GM12878 (cell line): ENCODE results near the gene RBM18. TPM values are rescaled to one million over a fixed set of nuclear protein-coding genes. Genes with fewer than 3 reads are reported as not detected.
A peak's percentile ranks its signal among the peaks of the same experiment; 100 is the strongest.

Experiments
- BRCA1 ChIP-seq: IDR thresholded peaks from 2 replicates; pipeline ENCODE4 v1.6.1; 2011; ENCODE audit warnings: low read depth, low read length, improper control_type of control experiment
- ESRRA ChIP-seq: IDR thresholded peaks from 2 replicates; pipeline ENCODE4 v1.6.1; 2012; ENCODE audit warnings: mild to moderate bottlenecking, low read length, improper control_type of control experiment
- GABPA ChIP-seq: IDR thresholded peaks from 2 replicates; pipeline ENCODE4 v1.6.1; 2014; ENCODE audit warnings: antibody characterized with exemption, low read depth, mild to moderate bottlenecking, inconsistent platforms
- GATAD2B ChIP-seq: fragments of 450-650 bp; conservative IDR thresholded peaks from 2 replicates; pipeline ENCODE4 v1.6.1; 2017; ENCODE audit warnings: low read depth, mild to moderate bottlenecking, moderate library complexity
- MYC ChIP-seq: IDR thresholded peaks from 2 replicates; pipeline ENCODE4 v1.6.1; 2011; ENCODE audit warnings: mild to moderate bottlenecking, low read length, moderate library complexity, inconsistent platforms; ENCODE audit not compliant: insufficient read depth, insufficient replicate concordance, insufficient read length, severe bottlenecking
- POLR2AphosphoS2 ChIP-seq: IDR thresholded peaks from 2 replicates; pipeline ENCODE4 v1.6.1; 2011; ENCODE audit warnings: low read depth, mild to moderate bottlenecking, low read length, improper control_type of control experiment, moderate library complexity
- RELA ChIP-seq: fragments of 450-650 bp; IDR thresholded peaks from 2 replicates; pipeline ENCODE4 v1.8.0; 2014; ENCODE audit warnings: borderline replicate concordance; ENCODE audit not compliant: partially characterized antibody
- SIN3A ChIP-seq: IDR thresholded peaks from 2 replicates; pipeline ENCODE4 v1.6.1; 2012; ENCODE audit warnings: low read depth, low read length, improper control_type of control experiment
- TBL1XR1 ChIP-seq: IDR thresholded peaks from 2 replicates; pipeline ENCODE4 v1.6.1; 2012; ENCODE audit warnings: low read depth, low read length, improper control_type of control experiment
- ZBED1 ChIP-seq: IDR thresholded peaks from 2 replicates; pipeline ENCODE4 v1.6.1; 2016; ENCODE audit warnings: borderline replicate concordance
- polyA plus RNA-seq, 11 experiments: library from polyadenylated mRNA; depleted of rRNA in 4 of 11; unstranded in 6 of 11; stranded (reverse) in 5 of 11; fragments of >200 nt; fragmentation: Nextera tagmentation in 4 of 11; fragmentation: Illumina TruSeq in 1 of 11; extraction: Ambion mirVana in 4 of 11; extraction: Trizol in 1 of 11; gene quantifications; 1 replicate in 1 of 11; 2 replicates in 10 of 11; pipeline versions ENCODE4 v1.2.1 to v1.2.3, GENCODE V29; 2011 to 2016; ENCODE audit warnings: inconsistent platforms in 2 of 11, missing spikeins in 2 of 11, low read depth in 1 of 11
- total RNA-seq, 4 experiments: library from RNA; depleted of rRNA in 3 of 4; stranded (reverse); fragments of >200 nt in 3 of 4; fragmentation: Illumina TruSeq in 1 of 4; extraction: Trizol in 1 of 4; gene quantifications; 2 replicates each; pipeline versions ENCODE4 v1.2.1 to v1.2.3, GENCODE V29; 2013 to 2021
- TF ChIP-seq, protein P1 (sequence below): fragments of 450-650 bp; IDR thresholded peaks from 2 replicates; pipeline ENCODE4 v1.6.1; 2017; ENCODE audit warnings: mild to moderate bottlenecking, moderate library complexity
- TF ChIP-seq, protein P2 (sequence below): fragments of 450-650 bp; IDR thresholded peaks from 2 replicates; pipeline ENCODE4 v1.6.1; 2016; ENCODE audit warnings: mild to moderate bottlenecking
- TF ChIP-seq, protein P3 (sequence below): fragments of 450-650 bp; IDR thresholded peaks from 2 replicates; pipeline ENCODE4 v1.6.1; 2017; ENCODE audit warnings: low read depth, mild to moderate bottlenecking, moderate library complexity
- TF ChIP-seq, protein P4 (sequence below): fragments of 450-650 bp; IDR thresholded peaks from 2 replicates; pipeline ENCODE4 v1.6.1; 2016; ENCODE audit warnings: mild to moderate bottlenecking
- TF ChIP-seq, protein P5 (sequence below): fragments of 450-650 bp; conservative IDR thresholded peaks from 2 replicates; pipeline ENCODE4 v1.6.1; 2017; ENCODE audit warnings: mild to moderate bottlenecking, moderate library complexity
- TF ChIP-seq, protein P6 (sequence below): IDR thresholded peaks from 2 replicates; pipeline ENCODE4 v1.6.1; 2011; ENCODE audit warnings: borderline replicate concordance, low read depth, mild to moderate bottlenecking, moderate library complexity, mixed read lengths, low read length; ENCODE audit not compliant: insufficient read depth; ENCODE audit errors: extremely low read length

RBM18 gene
- total and polyA plus RNA-seq, 10 of the 15 experiments (the other 5 are each of a cell fraction or from before 2014, with no cell fraction given): 6.4 to 46.8 (median 30.4) TPM

DNA sequence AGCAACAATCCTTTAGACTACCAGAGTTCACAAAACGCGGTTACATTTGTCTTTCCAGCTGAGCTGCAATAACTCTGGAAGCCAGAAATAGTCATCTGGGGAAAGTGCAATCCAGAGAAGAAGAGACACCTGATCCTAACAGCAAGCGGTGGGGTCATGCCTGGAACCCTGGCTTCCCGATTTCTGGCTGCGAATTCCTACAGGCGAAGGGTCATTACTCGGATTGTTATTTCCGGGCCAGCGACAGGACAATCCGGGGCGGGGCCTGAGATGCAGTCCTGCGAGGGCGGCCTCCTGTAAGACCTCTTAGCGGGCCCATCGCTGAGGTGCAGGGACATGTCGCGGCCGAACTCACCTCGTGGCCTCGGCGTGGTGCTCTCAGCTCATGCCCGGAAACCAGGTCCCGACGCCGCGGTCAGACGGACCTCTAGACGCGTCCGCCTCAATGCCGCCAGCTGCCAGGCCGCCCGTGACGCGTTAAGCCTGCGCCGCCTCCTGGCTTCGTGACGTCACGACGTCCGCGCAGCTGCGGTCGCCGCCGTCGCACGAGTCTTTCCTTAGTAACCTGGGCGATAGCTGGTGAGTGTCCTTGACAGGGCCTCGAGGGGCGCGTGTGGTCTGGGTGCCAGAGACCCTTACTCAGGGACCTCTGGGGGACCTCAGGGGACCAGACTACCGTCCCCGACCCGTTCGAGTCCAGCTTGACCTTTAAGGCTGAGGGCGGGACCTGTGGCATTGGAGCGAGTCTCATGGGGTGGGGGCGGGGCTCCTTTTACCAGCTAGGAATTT lies at the start of gene RBM18, which contains the start of gene MRRF (continued):
- TF ChIP-seq, protein P1, sequence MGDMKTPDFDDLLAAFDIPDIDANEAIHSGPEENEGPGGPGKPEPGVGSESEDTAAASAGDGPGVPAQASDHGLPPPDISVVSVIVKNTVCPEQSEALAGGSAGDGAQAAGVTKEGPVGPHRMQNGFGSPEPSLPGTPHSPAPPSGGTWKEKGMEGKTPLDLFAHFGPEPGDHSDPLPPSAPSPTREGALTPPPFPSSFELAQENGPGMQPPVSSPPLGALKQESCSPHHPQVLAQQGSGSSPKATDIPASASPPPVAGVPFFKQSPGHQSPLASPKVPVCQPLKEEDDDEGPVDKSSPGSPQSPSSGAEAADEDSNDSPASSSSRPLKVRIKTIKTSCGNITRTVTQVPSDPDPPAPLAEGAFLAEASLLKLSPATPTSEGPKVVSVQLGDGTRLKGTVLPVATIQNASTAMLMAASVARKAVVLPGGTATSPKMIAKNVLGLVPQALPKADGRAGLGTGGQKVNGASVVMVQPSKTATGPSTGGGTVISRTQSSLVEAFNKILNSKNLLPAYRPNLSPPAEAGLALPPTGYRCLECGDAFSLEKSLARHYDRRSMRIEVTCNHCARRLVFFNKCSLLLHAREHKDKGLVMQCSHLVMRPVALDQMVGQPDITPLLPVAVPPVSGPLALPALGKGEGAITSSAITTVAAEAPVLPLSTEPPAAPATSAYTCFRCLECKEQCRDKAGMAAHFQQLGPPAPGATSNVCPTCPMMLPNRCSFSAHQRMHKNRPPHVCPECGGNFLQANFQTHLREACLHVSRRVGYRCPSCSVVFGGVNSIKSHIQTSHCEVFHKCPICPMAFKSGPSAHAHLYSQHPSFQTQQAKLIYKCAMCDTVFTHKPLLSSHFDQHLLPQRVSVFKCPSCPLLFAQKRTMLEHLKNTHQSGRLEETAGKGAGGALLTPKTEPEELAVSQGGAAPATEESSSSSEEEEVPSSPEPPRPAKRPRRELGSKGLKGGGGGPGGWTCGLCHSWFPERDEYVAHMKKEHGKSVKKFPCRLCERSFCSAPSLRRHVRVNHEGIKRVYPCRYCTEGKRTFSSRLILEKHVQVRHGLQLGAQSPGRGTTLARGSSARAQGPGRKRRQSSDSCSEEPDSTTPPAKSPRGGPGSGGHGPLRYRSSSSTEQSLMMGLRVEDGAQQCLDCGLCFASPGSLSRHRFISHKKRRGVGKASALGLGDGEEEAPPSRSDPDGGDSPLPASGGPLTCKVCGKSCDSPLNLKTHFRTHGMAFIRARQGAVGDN: peak; percentile 93
- TF ChIP-seq, protein P2, sequence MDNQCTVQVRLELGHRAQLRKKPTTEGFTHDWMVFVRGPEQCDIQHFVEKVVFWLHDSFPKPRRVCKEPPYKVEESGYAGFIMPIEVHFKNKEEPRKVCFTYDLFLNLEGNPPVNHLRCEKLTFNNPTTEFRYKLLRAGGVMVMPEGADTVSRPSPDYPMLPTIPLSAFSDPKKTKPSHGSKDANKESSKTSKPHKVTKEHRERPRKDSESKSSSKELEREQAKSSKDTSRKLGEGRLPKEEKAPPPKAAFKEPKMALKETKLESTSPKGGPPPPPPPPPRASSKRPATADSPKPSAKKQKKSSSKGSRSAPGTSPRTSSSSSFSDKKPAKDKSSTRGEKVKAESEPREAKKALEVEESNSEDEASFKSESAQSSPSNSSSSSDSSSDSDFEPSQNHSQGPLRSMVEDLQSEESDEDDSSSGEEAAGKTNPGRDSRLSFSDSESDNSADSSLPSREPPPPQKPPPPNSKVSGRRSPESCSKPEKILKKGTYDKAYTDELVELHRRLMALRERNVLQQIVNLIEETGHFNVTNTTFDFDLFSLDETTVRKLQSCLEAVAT: no peak
- TF ChIP-seq MYC (peak; percentile 85), ZBED1 (peak; percentile 62; the same call in 1 of the 2 replicates), SIN3A (peak; percentile 81), POLR2AphosphoS2 (peak; percentile 68), TBL1XR1 (no peak), GATAD2B (0 out of 2 replicates have a peak, but pooled peaks have one; percentile 53), GABPA (peak; percentile 30; the same call in 1 of the 2 replicates), RELA (peak; percentile 84), BRCA1 (peak; percentile 60; the same call in 1 of the 2 replicates), ESRRA (peak; percentile 63; the same call in 1 of the 2 replicates)
- TF ChIP-seq, protein P3, sequence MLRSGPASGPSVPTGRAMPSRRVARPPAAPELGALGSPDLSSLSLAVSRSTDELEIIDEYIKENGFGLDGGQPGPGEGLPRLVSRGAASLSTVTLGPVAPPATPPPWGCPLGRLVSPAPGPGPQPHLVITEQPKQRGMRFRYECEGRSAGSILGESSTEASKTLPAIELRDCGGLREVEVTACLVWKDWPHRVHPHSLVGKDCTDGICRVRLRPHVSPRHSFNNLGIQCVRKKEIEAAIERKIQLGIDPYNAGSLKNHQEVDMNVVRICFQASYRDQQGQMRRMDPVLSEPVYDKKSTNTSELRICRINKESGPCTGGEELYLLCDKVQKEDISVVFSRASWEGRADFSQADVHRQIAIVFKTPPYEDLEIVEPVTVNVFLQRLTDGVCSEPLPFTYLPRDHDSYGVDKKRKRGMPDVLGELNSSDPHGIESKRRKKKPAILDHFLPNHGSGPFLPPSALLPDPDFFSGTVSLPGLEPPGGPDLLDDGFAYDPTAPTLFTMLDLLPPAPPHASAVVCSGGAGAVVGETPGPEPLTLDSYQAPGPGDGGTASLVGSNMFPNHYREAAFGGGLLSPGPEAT: peak; percentile 57; the same call in 1 of the 2 replicates
- TF ChIP-seq, protein P4, sequence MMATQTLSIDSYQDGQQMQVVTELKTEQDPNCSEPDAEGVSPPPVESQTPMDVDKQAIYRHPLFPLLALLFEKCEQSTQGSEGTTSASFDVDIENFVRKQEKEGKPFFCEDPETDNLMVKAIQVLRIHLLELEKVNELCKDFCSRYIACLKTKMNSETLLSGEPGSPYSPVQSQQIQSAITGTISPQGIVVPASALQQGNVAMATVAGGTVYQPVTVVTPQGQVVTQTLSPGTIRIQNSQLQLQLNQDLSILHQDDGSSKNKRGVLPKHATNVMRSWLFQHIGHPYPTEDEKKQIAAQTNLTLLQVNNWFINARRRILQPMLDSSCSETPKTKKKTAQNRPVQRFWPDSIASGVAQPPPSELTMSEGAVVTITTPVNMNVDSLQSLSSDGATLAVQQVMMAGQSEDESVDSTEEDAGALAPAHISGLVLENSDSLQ: peak; percentile 68; the same call in 1 of the 2 replicates
- TF ChIP-seq, protein P5, sequence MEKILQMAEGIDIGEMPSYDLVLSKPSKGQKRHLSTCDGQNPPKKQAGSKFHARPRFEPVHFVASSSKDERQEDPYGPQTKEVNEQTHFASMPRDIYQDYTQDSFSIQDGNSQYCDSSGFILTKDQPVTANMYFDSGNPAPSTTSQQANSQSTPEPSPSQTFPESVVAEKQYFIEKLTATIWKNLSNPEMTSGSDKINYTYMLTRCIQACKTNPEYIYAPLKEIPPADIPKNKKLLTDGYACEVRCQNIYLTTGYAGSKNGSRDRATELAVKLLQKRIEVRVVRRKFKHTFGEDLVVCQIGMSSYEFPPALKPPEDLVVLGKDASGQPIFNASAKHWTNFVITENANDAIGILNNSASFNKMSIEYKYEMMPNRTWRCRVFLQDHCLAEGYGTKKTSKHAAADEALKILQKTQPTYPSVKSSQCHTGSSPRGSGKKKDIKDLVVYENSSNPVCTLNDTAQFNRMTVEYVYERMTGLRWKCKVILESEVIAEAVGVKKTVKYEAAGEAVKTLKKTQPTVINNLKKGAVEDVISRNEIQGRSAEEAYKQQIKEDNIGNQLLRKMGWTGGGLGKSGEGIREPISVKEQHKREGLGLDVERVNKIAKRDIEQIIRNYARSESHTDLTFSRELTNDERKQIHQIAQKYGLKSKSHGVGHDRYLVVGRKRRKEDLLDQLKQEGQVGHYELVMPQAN: peak; percentile 93
- TF ChIP-seq, protein P6, sequence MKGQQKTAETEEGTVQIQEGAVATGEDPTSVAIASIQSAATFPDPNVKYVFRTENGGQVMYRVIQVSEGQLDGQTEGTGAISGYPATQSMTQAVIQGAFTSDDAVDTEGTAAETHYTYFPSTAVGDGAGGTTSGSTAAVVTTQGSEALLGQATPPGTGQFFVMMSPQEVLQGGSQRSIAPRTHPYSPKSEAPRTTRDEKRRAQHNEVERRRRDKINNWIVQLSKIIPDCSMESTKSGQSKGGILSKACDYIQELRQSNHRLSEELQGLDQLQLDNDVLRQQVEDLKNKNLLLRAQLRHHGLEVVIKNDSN: peak; percentile 47
